Activated CD8-positive, alpha-beta memory T cell treated with anti-CD3 and anti-CD28 coated beads, Interleukin-2, amount 50 U/mL, for 24 hours (primary cell): ENCODE measurements around the gene PDZK1IP1.
A peak's percentile ranks its signal among the peaks of the same experiment; 100 is the strongest.
"Not testable (repeated sequence)": the region's sequence is repeated elsewhere in the genome, so short reads cannot be mapped to it uniquely, and the experiment has no call there.

Experiments
- DNase-seq: peaks from one replicate; pipeline ENCODE4 v3.0.0-alpha.2; 2020; ENCODE audit errors: extremely low read depth

The PDZK1IP1 gene

DNA sequence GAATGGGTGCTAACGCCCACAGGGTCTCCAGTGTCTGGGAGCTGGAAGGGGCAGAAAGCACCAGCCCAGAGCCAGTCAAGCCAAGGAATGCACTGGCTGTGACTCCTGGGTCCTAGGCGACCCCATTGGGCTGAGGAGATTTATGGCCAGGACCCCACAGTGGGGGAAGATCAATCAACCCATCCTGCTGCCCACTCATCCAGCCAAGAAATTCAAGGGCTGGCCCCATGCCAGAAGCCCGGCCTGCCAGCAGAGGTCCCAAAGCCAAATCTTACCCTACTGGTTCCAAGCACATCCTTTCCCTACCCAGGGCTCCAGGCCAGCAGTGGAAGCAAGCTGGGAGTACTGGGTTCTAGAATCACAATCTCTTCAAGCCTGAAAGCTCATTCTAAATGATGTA is 6.8 kb upstream of the PDZK1IP1 start:
- no peak for DNase-seq

DNA sequence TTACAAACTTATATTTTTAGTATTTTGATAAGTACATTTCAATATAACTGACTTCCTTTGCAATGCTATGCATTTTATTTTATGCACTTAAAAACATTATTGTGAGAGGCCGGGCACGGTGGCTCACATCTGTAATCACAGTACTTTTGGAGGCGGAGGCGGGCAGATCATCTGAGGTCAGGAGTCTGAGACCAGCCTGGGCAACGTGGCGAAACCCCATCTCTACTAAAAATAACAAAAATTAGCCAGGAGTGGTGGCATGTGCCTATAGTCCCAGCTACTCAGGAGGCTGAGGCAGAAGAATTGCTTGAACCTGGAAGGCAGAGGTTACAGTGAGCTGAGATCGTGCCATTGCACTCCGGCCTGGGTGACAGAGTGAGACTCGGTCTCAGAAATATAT is 6.1 kb upstream of the PDZK1IP1 start:
- DNase-seq, result not testable (repeated sequence)

DNA sequence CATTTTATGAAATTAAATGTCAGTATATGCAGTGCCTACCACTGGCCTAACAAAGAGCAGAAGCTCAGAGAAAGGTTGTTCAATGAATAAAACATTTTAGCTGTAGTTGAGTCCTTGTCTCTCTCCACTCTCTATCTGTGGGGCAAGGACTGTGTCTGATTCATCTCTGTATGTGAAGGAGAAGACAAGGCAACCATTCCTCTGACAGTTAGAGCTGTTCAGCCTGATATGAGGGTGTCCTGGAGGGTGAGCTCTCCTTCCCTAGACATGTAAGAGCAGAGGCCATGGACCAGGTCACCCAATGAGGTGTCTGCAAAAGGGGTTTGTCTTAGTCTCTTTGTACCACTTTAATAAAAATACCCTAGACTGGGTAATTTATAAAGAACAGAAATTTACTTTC is 4.5 kb upstream of the PDZK1IP1 start:
- no peak for DNase-seq

DNA sequence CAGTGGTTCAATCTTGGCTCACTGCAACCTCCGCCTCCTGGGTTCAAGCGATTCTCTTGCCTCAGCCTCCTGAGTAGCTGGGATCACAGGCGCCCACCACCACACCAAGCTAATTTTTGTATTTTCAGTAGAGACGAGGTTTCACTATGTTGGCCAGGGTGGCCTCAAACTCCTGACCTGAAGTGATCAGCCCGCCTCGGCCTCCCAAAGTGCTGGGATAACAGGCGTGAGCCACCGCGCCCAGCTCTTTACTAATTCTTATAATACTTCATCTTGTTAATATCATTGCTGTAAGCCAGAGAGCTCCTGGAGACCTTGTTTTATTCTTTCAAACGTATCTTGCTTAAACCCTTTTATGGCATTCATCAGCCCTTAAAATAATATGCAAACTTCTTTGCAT is 3.7 kb upstream of the PDZK1IP1 start:
- DNase-seq, result not testable (repeated sequence)

DNA sequence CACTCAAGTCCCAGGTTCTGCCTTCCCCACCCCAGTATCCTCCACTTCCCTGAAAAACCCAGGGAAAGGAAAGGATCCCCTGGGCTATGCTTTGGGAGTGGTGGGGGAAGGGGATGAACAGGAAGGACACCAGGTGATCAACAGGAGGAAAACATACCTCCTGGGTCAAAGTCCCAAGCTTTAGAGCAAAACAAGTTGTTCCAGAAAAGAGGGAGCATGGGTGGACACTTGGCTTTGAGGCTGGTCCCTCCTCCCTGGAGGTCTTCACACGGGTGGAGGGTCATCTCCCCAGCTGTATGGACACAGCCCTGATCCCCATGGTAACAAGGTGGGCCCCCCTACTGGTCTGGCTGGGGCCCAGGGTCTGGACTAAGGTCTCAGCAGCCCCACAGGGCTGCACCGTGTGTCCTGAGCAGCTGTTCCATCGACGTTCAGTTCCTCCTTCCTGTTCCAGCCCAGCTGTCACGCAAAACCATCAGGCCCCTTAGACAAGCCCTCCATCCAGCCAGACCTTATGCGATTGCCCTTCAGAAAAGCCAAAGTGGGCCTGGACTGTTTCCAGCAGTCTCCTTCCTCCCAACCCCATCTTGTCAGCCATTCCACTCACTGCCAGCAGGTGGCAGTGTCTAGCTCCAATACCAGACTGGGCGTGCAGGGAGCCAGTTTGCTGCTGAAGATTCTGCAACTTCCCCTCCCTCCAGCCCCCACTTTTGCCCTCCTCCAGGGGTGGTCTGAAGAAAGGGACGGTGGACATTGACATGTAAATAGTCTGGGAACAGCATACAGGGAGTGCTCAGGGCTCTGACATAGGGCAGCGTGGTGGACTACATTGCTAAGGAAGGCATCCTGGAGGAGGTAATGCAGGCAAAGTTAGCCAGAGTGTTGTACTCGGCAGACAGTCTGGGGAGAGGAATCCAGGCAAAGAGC is 2.9 kb upstream of the PDZK1IP1 start:
- peak; percentile 39 for DNase-seq

DNA sequence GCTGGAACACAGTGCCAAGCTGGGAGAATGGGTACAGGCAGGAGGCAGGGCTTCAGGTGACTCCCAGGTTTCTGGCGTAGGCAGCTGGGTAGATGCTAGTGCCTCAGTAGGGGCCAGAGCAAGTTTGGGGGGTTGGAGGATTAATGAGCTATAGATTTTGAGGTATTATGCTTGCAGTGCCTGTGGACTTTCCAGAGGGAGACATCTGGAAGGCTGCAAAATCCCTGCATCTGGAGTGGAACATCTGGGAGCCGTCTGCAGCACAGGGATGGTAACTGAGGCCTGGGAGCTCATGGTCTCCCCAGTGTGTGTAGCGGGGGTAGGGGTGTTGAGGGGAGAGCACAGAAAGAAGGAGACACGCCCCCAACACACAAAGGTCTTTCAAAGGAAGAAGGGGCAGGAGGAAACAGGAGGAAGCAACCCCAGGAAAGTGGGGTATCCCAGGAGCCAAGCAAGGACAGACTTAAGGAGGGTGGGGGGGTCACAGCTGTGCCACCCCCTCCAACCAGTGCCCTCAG is 2.2 kb upstream of the PDZK1IP1 start:
- no peak for DNase-seq

DNA sequence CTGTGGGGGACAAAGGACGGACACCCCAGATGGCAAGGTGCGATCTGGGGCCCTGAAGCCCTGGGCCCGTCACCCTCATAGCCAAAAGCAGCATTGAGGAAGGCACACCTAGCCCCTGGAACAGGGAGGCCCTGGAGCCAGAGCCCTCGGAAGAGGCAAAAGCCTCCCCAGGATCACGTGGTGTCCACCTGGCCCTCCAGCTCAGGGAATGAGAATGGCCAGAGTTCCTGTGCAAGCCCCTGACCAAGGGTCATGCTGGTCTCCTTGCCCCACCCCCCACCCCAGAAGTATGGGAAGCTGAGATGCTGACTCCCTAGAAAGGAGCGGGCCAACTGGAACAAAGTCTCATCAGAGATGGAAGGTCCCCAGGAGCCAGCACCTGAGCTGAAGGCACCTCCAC is 1.0 kb upstream of the PDZK1IP1 start:
- no peak for DNase-seq

DNA sequence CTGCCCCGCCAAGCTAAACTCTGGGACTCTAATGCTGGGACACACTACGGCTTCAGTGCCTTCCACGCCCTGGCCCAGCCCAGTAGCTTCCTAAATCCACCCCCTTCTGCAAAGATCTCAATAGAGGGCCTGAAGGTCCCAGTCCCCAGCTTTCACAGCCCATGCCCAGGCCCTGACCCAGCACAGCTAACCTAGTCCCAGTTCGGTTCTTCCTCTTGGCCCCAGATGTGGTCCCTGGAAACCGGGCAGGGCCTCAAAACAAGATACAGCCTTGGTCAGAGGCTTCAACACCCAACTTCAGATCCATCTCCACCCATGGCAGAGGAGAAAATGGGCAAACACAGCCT is 646 bp upstream of the PDZK1IP1 start:
- no peak for DNase-seq

DNA sequence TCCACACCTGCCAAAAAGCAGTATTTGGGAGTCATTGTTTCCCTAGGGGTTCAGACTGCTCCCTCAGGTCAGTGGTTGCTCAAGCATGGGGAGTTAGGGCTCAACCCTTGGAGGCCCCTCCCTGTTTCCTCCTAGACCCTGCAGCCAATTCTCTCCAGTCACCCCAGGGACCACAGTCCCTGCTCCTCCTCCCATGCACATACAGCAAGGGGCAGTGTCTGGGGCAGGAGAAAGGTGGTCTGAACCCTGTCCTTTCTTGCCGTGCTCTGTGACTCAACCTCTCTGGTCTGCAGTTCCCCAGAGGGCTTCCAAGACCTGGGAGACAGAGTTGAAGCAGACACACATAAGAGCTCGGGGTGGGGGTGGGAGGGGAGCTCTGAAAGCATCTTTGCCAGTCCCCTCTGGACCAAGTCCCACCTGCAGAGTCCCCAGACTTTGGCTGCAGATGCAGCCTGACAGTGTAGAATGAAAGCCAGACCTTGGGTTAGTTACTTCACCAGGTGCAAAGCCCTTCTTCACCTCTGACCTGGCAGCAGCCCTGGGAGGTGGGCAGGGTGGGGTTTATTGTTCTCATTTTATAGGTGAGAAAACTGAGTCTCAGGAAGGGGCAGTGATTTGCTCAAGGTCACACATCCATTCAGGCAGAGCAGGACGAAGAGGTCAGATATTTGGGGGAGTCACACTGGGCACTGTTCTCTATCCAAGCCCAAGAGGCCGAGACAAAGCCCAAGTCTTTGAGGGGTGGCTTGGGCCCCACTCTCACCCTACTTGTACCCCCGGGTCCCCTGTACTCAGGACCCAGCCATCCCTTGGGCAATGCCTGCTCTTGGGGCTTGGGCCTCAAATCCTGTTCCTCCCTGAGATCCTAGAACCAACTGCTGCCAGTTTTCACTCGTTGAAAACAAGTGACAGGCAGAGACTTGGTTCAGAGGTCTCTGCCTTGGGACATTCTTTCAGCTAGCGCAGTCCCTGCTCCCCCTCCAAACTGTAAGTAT is 748 bp downstream of the PDZK1IP1 start:
- no peak for DNase-seq

DNA sequence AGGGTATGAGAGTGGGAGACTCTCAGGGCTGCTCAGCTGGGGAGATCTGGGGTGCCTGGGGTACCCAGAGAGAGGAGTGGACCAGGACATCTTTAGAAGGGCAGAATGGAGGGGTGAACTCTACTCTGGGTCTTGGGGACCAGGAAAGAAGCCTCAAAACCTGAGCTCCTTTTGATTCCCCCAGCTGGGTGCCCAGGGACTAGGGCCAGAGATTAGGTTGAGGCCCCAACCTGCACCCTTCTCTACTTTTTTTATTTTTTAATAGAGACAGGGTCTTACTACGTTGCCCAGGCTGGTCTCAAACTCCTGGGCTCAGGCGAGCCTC is 1.9 kb downstream of the PDZK1IP1 start:
- no peak for DNase-seq

DNA sequence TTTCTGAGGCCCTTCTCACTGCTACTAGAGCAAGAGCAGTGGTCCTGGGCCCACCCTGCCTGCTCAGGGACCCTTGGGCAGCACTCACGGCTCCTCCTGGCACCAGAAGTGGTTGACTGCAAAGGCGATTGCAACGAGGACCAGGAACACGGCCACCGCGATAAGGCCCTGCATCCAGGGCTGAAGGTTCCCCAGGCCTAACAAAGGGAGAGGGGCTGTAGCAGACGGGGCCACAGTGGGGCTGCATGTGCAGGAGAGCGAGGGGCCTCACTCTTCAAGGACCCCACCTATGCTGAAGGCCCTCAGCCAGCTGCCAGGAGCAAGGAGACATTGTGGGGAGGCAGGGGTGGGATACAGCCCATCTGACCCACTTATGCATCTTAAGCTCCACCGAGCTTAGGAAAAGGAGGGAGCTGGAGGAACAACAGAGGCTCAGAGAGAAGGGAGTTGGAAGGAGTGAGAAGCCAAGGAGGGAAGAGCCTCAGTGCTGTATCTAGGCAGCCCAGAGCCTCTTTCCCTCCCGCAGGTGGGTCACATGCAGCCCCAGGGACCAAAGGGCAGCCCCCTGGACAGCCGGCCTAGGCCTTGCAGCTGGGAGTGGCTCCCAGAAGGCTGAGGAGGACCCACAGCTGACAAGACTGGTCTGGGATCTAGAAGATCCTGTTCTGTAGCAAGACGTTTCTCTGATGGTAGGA is 2.5 kb downstream of the PDZK1IP1 start:
- no peak for DNase-seq

DNA sequence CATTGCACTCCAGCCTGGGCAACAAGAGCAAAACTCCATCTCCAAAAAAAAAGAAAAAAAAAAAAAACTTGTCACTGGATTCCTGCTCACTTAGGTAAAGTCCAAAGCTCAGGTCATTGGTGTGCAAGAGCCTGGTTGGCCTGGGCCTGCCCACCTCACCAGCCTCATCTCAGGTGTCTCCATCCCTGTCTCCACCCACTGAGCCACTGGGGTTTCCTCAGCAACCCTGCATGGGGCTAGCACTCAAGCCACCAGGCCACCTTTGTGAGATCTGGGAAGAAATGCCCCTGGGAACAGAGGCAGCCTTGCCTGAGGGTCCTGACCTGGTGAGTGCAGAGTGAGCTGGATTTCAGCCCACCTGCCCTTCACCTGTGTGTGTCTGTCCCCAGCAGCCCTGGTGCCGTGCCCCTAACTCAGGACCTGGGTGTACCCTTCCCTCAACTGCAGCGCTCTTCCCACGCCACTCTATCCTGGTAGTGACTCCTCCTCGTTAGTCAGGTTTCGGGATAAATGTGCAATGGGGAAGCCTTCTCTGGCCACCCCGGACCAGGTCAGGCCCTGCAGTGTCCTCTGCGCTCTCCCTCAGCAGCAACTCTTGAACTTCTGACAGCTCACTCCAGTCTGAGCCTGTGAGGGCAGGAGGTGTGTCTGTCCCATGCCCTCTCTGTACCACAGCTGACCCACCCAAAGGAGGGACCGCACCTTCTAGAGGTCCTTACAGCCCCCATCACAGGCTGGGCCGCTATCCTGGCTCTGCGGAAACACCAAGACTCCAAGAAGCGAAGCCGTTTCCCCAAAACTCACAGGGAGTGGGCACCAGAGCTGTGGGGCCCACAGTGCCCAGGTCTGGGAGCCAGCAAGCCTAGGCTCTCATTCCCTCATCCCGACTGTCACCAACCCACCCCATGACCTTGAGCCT is 3.3 kb downstream of the PDZK1IP1 start:
- DNase-seq, result no peak

DNA sequence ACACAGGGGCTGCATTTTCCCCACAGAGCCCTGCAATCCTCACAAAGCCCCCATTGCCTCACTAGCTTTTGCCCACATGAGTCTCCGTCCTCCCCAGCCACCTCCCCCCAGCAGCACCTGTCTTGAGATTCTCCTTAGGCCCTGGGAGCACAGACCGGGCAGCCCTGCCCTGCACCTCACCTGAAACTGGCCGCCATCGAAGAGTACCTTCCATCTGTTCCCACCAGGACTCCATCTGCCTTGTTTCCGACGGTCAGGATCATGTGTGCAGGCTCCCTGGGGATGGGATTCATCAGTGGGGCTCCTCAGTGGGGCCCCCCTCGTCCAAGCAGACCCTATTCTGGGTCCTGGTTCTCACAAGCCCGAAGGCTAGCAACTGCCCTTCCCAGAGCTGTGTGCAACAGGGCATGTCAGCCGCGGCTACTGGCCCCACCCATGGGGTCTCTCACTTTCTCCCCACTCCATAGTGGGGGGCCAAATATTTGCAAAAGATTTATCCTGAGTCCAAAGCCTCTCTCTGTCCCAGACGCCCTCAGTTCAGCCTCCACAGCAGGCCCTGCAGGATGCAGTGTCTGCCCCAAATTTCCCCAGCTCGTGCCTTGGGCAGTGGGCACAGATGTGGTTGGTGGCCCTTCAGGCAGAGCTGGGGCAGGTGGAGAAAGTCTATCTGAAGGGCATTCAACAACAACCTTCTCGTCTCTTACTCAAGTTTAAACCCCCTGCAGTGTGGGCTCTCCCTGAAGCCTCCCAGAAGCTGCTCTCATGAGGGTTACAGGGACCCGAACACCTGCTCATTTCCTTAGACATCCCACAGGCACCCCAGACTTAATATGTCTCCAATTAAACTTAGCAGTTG is 4.8 kb downstream of the PDZK1IP1 start:
- DNase-seq, result no peak

DNA sequence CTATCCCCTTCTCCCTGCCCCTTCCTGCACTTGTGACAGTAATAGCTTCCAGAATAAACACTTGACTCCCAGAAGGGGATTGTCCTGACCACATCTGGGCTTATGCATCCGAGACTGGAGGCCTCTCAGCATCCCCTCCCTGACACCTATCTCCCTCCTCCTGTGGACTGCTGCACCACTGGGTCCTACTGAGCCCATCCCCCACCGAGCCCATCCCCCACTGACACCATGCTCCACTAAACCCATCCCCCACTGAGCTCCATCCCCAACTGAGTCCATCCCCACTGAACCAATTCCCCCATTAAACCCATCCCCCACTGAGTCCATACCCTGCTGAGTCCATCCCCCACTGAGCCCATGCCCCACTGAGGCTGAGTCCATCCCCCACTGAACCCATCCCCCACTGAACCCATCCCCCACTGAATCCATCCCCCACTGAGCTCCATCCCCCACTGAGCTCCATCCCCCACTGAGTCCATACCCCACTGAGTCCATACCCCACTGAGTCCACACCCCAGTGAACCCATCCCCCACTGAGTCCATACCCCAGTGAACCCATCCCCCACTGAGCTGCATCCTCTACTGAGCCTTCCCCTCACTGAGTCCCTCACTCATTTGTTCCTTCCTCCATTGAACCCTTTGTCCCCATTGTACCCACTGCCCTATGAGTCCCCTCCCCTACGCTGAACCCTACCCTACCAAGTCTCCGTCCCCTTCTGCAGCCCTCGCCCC is 5.6 kb downstream of the PDZK1IP1 start:
- DNase-seq, result no peak

DNA sequence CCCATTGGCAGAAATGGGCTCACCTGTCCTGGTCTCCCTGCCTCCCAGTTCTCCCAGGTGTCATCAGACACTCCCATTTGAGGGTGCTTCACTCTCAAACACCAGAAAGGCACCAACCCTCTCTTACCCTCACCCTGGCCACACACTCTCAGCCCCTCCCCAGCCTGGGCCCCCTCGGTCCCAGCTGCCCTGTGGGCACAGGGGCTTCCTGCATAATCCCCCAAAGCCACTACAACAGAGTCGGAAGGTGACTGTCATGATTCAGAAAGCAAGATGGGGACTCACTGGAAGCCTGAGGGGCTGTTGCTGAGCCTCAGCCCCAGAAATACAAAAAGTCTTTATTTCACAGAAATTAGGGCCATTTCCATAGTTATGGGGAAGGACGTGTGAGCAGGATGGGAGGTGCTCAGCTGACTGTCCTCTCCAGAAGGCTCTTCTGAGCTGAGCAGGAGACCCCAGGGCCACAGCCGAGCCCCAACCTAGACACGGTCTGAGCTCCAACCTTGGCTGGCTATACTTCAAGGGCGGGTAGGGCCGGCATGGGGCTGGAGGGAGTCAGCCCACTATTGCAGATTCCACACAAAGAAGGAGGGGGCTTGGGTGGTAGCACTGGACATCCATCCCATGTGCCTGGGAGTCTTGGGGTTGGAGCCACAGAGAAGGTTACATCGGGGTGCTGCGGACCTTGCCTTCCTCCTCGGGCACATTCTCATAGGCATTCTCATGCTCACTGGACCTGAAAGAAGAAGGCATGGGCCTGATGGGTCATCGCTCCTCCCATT is 6.3 kb downstream of the PDZK1IP1 start:
- no peak for DNase-seq

DNA sequence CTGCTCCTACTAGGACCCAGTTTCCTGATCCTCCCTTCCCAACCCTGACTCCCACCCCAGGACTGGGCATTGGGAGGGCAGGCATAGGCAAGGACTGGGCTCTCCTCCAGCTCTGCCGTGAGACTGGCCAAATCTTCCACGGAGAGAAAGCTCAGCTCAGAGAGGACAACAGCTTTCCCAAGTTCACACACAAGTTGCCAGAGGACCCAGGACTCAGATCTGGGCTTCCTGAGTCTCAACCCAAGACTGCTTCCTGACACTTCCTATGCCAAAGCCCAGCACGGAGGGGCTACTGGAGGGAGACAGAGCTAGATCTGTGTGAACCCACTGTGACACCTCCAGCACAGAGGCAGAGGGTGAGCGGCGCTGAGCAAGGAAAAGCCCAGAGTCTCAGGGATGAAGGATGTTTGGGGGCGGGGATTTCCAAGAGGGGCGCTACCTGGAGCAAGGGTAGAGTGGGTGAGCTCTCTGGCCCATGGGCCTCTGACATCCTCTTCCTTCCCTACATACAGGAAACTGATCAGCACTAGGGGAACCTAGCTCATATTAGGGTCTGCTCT is 7.1 kb downstream of the PDZK1IP1 start:
- no peak for DNase-seq

DNA sequence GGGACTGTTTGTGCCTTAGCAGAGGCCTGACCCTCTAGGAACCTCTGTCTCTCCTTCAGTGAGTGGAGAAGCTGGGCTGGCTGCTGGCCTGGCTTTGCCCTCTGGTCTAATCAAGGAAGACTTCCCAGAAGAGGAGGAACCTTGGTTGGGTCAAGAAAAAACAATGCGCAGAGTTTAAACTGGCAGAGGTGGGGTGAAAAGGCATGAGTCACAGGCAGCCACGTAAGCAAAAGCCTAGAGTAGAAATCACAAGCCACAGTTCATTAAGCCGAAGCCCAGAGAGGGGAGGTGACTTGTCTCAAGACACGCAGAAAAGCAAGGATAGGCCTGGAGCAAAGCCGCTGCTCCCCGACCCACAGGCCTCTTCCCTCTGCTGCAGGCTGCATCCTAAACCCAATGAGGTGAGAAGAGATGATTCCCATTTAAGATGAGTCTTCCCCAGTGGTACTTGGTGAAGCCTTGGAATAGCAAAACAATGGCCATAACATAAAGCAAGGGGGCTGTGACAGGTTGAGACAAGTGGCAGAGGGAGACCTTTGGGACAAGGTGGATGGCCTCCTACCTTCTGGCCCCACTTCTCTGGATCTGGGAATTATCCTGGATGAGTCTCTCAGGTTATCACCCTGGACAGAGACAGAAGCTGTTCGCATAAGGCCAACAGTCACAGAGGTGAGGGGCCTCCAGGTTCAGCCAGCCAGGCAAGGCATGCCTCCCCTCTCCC is 7.7 kb downstream of the PDZK1IP1 start:
- DNase-seq, result no peak
